Activated CD4-positive, alpha-beta T cell treated with anti-CD3 and anti-CD28 coated beads for 1 hour (primary cell): ENCODE measurements around the gene GPC2.
"Not testable (repeated sequence)": the region's sequence is repeated elsewhere in the genome, so short reads cannot be mapped to it uniquely, and the experiment has no call there.

Experiments used
- DNase-seq: peaks from one replicate; pipeline ENCODE4 v3.0.0-alpha.2; 2020

GPC2 gene

GRCh38 chr7:100200693-100201092 is 23.5 kb upstream of the GPC2 start:
- no peak for DNase-seq

DNA sequence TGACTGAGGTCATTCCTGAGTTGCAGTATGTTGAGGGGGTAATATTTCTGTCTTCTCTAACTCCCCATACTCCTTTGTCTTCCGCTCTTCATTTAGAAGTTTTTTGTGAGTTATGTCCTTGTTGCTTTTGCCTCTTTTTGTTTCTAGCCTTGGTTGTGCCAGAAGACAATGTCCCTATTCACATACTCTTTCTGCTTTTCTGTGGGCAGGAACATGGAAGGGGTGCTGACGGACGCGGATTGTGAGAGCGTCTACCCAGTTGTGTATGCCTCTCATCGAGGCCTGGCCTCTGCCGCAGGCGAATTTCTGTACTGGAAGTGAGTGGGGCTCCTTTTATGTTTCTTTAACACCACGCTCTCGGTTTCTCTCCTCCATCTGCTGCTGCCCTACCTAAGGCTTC is 21.1 kb upstream of the GPC2 start:
- no peak for DNase-seq

- not testable (repeated sequence) for DNase-seq
These were observed 18.7 kb upstream of the GPC2 start for GRCh38 chr7:100195901-100196322.

DNA sequence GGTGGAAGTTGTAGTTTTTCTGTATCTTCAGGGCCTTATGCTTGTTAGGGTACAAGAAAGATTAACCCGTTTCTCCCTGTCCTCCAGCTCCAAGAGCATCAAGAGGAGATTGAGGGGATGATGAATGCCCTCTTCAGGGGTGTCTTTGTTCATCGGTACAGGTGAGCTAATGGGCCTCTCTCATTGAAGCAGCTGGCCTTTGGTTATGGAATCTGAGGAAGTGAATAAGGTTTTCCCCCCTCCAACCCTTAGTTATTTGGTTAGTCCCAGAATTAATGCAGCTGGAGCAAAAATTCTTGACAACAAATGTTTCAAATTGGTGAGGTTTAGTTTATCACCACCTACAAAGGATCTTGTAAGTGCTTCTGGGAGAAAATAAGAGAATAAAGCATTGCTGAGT is 18.0 kb upstream of the GPC2 start:
- no peak for DNase-seq

DNA sequence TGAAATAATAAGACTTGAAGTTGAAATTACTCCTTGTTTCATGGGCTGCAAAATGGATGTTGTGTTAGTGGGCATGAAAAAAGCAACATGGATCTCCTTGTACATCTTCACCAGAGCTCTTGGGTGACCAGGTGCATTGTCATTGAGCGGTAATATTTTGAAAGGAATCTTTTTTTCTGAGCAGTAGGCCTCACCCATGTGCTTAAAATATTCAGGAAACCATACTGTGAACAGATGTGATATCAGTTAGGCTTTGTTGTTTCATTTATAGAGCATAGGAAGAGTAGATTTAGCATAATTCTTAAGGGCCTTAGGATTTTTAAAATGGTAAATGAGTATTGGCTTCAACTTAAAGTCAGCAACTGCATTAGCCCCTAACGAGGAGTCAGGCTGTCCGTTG is 15.8 kb upstream of the GPC2 start:
- no peak for DNase-seq

DNA sequence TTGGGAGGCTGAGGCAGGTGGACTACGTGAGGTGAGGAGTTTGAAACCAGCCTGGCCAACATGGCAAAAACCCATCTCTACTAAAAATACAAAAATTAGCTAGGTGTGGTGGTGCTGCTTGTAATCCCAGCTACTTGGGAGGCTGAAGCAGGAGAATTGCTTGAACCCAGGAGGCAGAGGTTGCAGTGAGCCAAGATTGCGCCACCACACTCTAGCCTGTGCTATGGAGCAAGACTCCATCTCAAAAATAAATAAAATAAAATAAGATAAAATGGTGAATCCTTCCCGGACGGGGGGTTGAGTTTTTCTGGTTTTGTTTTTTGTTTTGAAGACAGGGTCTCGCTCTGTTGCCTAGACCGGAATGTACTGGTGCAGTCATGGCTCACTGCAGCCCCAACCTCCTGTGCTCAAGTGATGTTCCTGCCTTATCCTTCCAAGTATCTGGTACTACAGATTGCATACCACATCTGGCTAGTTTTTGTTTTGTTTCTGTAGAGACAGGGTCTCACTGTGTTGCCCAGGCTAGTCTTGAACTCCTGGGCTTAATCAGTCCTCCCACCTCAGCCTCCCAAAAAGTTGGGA is 15.2 kb upstream of the GPC2 start:
- DNase-seq = not testable (repeated sequence)

- DNase-seq = no peak
These were observed 14.6 kb upstream of the GPC2 start for GRCh38 chr7:100191775-100192174.

- no peak for DNase-seq
These were observed 13.0 kb upstream of the GPC2 start for GRCh38 chr7:100190048-100190711.

DNA sequence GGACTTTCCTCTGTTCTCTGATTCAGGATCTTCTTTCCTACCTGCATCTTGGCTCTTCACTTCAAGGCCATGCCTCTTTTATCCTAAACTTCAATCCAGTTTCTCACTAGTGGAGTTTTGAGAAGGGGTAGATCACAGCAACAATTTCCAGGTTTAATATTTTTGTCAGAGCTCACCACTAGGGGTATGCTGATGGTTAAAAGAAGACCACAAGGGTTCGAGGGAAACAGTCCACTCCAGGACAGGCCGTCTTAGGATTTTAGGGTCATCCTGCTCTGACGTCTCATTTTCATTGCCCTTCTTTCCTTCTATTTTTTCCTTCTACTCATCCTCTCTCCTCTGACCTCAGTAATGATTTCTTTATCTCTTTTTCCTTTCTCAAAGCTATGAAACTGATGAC is 11.9 kb upstream of the GPC2 start:
- no peak for DNase-seq

DNA sequence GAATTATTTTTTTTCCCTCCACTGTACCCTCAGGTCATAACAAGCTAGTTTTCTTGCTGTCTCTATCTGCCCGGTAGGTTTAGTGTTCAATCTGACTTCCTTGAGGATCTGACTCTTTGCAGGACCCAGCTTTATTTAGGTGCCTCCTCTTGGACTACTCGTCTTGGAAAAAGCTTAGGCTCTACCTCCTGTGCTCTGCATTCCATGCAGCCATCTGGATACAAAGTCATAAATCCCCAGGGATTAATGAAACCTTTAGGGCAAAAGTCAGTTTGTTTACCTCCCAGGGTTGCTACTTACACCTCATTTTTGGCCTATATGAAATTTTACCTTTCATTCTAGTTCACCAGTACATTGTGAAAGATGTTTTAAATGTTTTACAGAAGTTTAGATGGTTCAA is 8.5 kb upstream of the GPC2 start:
- DNase-seq = no peak

DNA sequence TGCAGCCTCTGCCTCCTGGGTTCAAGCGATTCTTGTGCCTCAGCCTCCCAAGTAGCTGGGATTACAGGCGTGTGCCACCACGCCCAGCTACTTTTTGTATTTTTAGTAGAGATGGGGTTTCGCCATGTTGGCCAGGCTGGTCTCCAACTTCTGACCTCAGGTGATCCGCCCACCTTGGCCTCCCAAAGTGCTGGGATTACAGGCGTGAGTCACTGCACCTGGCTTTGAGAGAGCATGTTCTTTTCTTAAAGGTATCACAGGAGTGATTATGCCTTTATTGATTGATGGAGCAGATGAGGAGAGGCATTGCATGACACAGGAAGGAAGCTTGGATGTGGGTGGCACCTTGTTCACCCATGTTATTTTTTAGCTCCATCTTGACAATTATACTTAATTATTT is 5.9 kb upstream of the GPC2 start:
- not testable (repeated sequence) for DNase-seq

GRCh38 chr7:100182616-100183015 is 5.4 kb upstream of the GPC2 start:
- not testable (repeated sequence) for DNase-seq

GRCh38 chr7:100180084-100180483 is 2.9 kb upstream of the GPC2 start:
- not testable (repeated sequence) for DNase-seq

- no peak for DNase-seq
These were observed 811 bp downstream of the GPC2 start for GRCh38 chr7:100176096-100177044.

- DNase-seq = no peak
These were observed 1.8 kb downstream of the GPC2 start for GRCh38 chr7:100175296-100175935.

- DNase-seq = no peak
These were observed 2.6 kb downstream of the GPC2 start for GRCh38 chr7:100174582-100174981.

- DNase-seq = no peak
These were observed 3.2 kb downstream of the GPC2 start for GRCh38 chr7:100173806-100174495.

- no peak for DNase-seq
These were observed 5.3 kb downstream of the GPC2 start for GRCh38 chr7:100171840-100172239.

DNA sequence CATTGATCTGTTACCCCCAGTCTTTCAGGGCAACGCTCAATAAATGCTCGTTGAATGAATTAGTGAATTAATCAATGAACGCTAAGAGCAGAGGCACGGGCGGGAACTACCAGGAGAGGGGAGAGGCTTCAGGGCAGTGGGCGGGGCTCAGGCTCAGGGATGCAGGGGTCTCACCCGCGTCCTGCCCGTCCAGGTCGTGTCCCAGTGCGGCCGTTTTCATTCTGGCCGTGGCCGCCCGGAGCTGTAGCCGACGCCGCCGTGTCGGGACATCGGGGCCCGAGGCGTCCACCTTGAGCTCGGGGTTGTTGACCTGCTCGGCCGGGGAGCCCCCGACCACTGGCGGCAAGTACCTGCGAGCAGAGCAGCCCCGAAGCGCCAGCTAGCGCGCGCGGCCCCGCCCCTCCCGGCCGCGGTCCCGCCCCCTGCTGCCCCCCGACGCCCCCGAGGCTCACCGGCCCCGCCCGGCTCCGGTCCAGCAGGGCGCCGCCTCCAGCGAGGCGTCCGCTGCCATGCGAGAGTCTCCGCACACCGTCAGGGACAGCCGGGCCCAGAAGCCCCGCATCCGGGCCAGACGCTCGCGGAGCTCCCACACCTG is 6.0 kb downstream of the GPC2 start:
- no peak for DNase-seq

- DNase-seq = no peak
These were observed 6.9 kb downstream of the GPC2 start for GRCh38 chr7:100170101-100170897.

DNA sequence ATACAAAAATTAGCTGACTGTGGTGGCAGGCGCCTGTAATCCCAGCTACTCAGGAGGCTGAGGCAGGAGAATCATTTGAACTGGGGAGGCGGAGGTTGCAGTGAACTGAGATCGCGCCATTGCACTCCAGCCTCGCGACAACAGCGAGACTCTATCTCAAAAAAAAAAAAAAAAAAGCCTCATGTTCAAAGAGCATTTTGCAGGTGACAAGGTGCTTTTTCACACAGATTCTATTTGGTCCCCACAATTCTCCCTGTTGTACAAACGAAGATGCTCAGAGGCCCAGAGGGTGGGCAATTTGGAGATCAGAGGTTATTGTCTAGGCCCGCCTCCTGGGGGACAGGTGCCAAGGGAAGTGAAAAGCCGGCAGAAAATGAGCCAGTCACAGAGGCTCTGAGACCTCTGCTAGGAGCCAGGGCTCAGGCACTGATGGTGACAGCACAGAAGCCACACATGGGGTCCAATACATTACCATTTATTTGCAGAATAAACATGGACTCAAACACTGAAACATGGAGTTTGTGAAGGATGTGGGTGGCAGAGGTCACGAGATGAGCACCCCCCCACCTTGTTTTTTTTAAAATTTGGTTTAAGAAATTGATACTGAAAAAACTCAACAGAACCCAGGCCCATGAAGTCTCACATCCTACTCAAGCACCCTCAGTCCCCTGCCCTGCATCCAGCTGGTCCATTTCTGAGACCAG is 7.9 kb downstream of the GPC2 start:
- DNase-seq = no peak
